Measurements from ENCODE around the gene AKAP10.

DNA sequence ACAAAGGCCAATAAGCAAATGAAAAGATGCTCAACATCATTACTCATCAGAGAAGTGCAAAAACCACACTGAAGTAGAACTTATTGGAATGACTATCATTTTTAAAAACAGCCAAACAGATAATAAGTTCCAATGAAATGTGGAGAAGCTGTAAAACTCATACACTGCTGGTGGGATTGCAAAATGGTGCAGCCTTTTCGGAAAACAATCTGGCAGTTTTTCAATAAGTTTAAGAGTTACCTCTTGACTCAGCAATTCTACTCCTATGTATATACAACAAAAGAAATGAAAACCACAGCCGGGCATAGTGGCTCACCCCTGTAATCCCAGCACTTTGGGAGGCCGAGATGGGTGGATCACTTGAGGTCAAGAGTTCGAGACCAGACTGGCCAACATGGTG, 49.3 kb downstream of the AKAP10 start:
- TF ChIP-seq, protein P1, sequence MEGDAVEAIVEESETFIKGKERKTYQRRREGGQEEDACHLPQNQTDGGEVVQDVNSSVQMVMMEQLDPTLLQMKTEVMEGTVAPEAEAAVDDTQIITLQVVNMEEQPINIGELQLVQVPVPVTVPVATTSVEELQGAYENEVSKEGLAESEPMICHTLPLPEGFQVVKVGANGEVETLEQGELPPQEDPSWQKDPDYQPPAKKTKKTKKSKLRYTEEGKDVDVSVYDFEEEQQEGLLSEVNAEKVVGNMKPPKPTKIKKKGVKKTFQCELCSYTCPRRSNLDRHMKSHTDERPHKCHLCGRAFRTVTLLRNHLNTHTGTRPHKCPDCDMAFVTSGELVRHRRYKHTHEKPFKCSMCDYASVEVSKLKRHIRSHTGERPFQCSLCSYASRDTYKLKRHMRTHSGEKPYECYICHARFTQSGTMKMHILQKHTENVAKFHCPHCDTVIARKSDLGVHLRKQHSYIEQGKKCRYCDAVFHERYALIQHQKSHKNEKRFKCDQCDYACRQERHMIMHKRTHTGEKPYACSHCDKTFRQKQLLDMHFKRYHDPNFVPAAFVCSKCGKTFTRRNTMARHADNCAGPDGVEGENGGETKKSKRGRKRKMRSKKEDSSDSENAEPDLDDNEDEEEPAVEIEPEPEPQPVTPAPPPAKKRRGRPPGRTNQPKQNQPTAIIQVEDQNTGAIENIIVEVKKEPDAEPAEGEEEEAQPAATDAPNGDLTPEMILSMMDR (IDR thresholded peaks at IDR 0.05; ENCODE audit: insufficient read depth, low read depth, low read length) = no peak
- TF ChIP-seq EZH2 (IDR thresholded peaks at IDR 0.05; ENCODE audit: insufficient read depth, low read length) = no peak
